Hepatocyte (in vitro differentiated cells): Measurements from ENCODE around the gene ZNF835.

Experiments
- EZH2 ChIP-seq: fragments of 200-600 bp; sonication (generic); IDR thresholded peaks from 2 replicates; pipeline ENCODE4 v1.6.1; 2016; ENCODE audit warnings: antibody characterized with exemption, mild to moderate bottlenecking, borderline replicate concordance
- TF ChIP-seq, protein P1 (sequence below): fragments of 200-600 bp; sonication (generic); IDR thresholded peaks from 2 replicates; pipeline ENCODE4 v1.5.1; 2016; ENCODE audit warnings: antibody characterized with exemption, mild to moderate bottlenecking; ENCODE audit not compliant: poor library complexity

DNA sequence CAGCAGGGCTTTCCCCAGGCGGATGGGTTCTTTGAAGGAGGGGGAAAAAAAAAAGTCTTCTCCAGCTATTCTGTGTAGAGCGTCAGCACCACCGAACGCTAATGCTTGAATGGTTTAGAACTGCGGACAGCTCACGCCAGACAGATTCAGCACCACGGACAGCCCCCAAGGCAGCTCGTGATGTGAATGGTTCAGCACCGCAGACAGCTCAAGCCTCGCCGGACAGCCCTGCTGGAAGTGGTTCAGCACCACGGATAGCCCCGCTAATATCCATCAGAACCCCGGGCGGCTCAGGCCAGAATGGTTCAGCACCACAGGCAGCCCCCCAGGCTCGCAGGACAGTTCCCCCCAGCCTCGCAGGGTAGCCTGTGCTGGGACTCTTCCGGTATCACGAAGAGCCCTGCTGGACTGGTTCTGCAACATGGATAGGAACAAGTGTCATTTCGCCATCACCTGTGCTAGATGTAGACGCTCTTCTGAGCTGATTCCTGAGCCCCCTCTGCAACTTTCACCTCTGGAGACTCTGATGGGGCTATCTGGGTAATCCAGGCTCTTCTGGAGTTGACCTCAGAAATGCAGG lies 33.5 kb downstream of the ZNF835 start:
- no peak for TF ChIP-seq EZH2
- TF ChIP-seq, protein P1, sequence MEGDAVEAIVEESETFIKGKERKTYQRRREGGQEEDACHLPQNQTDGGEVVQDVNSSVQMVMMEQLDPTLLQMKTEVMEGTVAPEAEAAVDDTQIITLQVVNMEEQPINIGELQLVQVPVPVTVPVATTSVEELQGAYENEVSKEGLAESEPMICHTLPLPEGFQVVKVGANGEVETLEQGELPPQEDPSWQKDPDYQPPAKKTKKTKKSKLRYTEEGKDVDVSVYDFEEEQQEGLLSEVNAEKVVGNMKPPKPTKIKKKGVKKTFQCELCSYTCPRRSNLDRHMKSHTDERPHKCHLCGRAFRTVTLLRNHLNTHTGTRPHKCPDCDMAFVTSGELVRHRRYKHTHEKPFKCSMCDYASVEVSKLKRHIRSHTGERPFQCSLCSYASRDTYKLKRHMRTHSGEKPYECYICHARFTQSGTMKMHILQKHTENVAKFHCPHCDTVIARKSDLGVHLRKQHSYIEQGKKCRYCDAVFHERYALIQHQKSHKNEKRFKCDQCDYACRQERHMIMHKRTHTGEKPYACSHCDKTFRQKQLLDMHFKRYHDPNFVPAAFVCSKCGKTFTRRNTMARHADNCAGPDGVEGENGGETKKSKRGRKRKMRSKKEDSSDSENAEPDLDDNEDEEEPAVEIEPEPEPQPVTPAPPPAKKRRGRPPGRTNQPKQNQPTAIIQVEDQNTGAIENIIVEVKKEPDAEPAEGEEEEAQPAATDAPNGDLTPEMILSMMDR = no peak
